Measurements from ENCODE around the gene PHF3.

PHF3 gene, protein sequence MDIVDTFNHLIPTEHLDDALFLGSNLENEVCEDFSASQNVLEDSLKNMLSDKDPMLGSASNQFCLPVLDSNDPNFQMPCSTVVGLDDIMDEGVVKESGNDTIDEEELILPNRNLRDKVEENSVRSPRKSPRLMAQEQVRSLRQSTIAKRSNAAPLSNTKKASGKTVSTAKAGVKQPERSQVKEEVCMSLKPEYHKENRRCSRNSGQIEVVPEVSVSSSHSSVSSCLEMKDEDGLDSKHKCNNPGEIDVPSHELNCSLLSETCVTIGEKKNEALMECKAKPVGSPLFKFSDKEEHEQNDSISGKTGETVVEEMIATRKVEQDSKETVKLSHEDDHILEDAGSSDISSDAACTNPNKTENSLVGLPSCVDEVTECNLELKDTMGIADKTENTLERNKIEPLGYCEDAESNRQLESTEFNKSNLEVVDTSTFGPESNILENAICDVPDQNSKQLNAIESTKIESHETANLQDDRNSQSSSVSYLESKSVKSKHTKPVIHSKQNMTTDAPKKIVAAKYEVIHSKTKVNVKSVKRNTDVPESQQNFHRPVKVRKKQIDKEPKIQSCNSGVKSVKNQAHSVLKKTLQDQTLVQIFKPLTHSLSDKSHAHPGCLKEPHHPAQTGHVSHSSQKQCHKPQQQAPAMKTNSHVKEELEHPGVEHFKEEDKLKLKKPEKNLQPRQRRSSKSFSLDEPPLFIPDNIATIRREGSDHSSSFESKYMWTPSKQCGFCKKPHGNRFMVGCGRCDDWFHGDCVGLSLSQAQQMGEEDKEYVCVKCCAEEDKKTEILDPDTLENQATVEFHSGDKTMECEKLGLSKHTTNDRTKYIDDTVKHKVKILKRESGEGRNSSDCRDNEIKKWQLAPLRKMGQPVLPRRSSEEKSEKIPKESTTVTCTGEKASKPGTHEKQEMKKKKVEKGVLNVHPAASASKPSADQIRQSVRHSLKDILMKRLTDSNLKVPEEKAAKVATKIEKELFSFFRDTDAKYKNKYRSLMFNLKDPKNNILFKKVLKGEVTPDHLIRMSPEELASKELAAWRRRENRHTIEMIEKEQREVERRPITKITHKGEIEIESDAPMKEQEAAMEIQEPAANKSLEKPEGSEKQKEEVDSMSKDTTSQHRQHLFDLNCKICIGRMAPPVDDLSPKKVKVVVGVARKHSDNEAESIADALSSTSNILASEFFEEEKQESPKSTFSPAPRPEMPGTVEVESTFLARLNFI (N-terminal part only)

DNA sequence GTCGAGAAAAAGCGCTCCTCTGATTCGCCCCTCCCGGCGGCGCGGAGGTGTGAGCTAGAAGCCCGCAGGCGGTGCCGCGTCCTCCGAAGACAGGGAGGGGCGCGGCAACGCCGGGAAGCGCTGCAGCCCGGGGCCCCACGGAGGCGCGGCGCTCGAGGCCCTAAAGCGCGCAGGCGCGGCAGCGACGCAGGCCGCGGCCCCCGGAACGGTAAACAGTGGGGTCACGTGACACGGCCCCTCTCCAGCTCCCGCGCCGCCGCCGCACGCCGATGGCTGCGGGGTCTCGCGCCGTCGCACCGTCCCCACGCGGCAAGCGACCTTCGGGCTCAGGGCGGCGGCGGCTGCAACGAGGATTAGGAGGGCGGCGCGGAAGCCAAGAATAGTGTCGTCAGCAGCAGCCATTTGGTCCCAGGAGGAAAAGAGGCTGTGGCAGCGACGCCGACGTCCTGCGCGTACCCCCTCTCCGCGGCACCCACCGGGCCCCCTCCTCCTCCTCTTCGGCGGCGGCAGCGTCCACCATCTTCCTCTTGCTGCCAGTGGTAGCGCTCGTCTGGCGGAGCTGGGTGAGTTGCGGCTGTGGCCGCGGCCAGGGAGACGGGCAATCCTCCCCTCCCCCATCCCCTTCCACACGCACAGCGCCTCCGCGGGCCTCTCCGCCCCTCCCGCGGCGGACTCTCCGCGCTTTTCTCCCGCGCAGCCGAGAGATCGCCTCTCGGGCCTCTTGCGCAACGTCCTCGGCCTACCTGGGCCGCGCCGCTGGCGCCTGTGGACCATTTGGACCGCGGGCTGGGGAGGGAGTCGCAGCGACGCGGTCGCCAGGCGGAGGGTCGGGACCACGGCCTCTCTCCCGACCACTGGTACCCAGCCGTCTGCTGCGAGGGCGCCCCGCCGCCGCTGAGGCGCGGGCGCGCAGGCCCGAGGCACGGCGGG lies at the start of gene PHF3:
Gene PHF3 (plus strand): TSS at position 215 of the 930 bp plus-strand sequence. CDS start 10,750 bp downstream, outside the sequence.
- TF ChIP-seq GATA3 (IDR thresholded peaks at IDR 0.05; ENCODE audit: low read depth, low read length) (no peak), GATA2 (IDR thresholded peaks at IDR 0.05; ENCODE audit: low read depth, low read length) (no peak)

DNA sequence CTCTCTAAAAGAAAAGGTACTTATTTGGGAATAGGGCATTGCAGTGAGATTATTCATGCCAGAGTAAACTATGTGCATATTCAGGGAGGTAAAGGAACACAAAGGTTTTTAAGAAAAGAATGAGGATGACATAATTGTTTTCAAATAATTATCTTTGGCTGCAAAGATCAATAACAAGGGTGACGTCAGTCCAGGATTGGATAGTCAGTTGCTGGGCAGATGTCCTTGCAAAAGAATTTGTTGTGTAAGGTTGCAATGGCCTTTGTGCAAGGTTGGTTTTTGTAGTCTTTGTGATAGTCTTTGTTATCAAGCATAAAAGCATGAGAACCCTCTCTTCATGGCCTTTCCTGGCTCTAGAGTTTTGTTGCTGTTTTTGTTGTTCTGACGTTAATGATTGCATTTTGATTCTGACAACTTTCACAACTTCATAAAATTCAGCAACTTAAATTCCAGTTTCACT lies 45.6 kb upstream of the PHF3 start:
- no peak for TF ChIP-seq GATA2 (IDR thresholded peaks at IDR 0.05; ENCODE audit: low read depth, low read length)
- no peak for TF ChIP-seq GATA3 (IDR thresholded peaks at IDR 0.05; ENCODE audit: low read depth, low read length)

DNA sequence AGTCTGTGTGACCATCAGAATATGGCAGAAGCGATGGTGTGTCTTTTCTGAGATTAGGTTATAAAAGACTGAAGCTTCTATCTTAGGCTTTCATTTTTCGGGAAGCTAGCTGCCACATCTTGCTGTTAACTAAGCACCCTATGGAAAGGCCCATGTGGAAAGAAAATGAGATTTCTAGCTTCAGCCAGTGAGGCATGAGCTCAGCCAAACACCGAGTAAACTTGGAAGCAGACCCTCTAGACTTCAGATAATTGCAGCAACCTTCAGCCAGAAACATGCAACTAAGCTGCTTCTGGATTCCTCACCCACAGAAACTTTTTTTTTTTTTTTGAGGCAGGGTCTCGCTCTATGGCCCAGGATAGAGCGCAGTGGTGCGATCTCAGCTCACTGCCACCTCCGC lies 42.7 kb upstream of the PHF3 start:
- TF ChIP-seq GATA3 (IDR thresholded peaks at IDR 0.05; ENCODE audit: low read depth, low read length) = no peak
- no peak for TF ChIP-seq GATA2 (IDR thresholded peaks at IDR 0.05; ENCODE audit: low read depth, low read length)

DNA sequence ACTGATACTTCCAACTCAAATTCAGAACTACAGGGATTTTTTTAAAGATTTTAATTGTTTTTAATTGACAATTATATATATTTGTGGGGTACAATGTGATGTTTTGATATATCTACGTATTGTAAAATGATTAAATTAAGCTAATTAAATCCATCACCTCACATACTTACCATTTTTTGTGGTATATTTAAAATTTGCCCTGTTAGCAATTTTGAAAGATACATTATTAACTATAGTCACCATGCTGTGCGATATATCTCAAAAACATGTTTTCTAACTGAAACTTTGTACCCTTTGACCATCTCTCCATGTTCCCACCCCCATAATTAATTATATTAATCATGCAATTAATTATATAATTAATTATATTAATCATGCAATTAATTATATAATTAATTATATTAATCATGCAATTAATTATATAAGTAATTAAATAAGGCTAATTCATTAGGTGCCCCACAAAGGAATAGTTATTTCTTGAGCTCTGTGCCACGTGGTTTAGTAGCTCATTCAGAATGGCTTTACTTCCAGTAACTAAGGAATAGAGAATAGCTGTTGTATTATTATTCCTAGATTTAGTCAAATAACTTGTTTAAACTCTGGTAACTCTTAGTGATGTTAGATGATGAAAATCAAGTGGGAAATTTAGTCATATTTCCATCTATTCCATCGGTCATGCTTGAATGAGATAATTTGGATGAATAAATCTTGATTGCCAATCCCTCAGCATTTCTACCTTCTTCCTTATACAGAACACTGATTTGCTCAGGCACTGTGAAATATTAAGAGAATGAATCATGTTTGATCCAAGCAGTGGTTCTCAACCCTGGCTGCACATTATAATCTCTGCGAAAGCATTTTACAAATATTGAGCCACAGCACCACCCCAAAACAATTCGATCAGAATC lies 38.2 kb upstream of the PHF3 start:
- TF ChIP-seq GATA3 (IDR thresholded peaks at IDR 0.05; ENCODE audit: low read depth, low read length) = no peak
- TF ChIP-seq GATA2 (IDR thresholded peaks at IDR 0.05; ENCODE audit: low read depth, low read length) = no peak

DNA sequence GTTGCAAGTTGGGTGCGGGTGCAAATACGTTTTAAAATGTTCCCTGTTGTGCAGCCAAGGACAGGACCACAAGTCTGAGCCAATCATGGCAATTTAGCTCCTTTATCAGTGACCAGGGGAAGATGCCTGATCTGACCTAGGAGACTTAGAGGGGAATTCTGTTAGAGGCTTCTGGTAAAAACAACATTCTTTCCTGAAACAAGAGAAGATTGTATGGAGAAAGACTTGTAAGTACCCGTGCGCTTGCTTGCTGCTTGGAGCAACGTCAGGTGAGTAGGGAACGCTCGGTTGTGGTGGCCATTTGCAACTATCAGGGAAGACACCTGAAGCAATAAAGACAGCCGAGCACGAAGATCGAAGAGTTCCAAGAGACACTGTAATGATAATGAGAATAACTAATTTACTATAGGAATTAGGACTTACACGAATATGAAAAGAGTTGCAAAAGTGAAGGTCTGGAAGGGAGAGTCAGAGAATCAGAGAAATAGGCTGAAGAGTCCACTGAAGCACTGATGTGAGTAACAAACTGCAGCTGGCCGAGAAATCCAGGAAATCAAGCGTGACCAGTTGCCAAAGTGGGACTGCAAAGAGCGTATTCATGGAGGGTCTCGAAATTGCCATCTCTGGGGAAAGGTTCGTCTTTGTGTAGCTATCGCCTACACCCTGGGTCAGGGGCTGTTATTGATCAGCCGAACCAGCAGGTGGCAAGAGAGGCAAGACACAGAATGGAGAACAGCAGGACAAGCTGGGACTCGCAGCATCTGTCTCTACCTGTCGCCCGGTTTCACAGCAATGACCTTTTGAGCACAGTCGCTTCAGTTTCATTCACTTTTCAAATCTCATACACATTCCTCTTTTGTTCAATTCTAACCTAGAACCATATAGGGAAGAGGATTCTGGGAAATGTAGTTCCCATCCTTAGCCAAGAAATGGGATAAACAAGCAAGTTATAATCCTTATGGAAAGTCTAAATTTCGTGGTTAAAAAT lies 37.3 kb upstream of the PHF3 start:
- TF ChIP-seq GATA3 (IDR thresholded peaks at IDR 0.05; ENCODE audit: low read depth, low read length) = no peak
- TF ChIP-seq GATA2 (IDR thresholded peaks at IDR 0.05; ENCODE audit: low read depth, low read length) = no peak

DNA sequence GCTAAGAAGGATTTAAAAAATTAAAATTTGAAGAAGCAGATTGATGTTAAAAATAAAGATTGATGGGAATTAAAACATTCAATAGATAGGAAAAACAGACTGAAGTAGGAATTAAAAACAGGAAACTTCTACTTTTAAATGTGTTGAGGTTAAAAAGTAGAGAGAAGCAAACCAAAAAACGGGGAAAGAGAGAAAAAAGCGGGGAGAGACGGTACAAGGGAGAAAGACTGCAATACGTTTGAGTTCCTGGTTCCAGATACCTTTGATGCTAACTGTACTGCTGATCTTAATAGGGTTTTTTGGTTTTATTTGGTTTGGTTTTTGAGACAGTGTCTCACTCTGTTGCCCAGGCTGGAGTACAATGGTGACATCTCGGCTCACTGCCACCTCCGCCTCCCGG lies 36.4 kb upstream of the PHF3 start:
- no peak for TF ChIP-seq GATA2 (IDR thresholded peaks at IDR 0.05; ENCODE audit: low read depth, low read length)
- no peak for TF ChIP-seq GATA3 (IDR thresholded peaks at IDR 0.05; ENCODE audit: low read depth, low read length)

DNA sequence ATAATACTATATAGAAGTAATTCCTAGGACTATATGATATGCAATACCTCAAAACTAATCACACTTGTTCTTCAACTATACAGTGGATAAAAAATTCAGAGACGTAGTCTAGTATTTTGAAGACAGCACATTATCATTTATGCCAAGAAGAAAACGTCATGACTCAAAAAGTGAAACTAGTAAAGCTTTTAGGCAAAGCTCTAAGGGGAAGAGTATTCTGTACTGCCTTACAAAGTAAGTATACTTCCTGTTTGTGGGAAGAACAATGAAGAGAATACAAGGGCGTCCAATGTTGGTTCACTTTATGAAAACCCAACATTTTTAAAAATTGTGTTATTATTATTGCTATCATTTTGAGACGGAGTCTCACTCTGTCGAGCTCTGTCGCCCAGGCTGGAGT lies 35.5 kb upstream of the PHF3 start:
- no peak for TF ChIP-seq GATA2 (IDR thresholded peaks at IDR 0.05; ENCODE audit: low read depth, low read length)
- no peak for TF ChIP-seq GATA3 (IDR thresholded peaks at IDR 0.05; ENCODE audit: low read depth, low read length)

DNA sequence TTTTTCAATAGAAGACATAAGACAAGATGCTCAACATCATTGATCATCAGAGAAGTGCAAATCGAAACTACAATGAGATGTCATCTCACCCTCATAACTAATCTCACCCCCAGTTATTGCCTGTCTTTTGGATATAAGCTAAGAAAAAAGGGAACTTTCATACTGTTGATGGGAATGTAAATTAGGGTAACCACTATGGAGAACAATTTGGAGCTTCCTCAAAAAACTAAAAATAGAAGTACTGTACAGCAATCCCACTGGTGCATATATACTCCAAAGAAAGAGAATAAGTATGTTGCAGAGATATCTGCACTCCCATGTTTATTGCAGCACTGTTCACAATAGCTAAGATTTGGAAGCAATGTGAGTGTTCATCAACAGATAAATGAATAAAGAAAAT lies 26.4 kb upstream of the PHF3 start:
- TF ChIP-seq GATA3 (IDR thresholded peaks at IDR 0.05; ENCODE audit: low read depth, low read length) = no peak
- no peak for TF ChIP-seq GATA2 (IDR thresholded peaks at IDR 0.05; ENCODE audit: low read depth, low read length)

DNA sequence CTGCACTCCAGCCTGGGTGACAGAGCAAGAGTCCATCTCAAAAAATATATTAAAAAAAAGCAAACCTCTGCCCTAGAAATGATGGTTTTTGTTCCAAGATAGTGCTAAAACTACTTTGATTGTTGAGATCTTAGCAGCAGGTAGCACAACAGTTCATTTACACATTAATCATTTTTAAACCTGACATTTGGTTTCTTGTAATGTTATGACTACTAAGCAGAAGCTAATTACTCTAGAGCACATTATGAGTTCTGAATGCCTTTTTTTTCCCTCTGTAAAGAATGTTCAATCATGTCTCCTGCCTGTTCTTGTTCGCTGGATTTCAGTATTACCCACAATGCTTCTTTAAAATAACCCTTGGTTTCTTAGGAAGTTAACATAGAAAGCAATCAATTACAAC lies 24.7 kb upstream of the PHF3 start:
- TF ChIP-seq GATA3 (IDR thresholded peaks at IDR 0.05; ENCODE audit: low read depth, low read length) (no peak), GATA2 (IDR thresholded peaks at IDR 0.05; ENCODE audit: low read depth, low read length) (no peak)

DNA sequence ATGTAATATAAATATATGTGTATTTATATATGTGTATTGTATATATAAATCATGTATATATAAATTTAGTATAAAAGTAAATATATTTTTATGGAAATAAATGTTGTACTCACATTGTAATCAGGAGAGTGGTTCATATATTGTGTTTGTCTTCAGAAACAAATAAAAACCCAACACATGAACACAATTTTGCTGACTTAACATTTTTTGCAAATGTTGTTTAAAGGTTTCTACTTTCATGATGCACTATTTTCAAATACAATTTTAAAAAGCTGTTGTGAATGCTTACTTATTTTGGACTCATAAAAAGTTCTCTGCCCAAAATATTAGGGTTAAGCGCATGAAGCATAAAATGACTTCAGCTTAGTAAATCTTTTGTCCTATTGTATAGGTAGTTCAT lies 24.0 kb upstream of the PHF3 start:
- TF ChIP-seq GATA3 (IDR thresholded peaks at IDR 0.05; ENCODE audit: low read depth, low read length) = no peak
- TF ChIP-seq GATA2 (IDR thresholded peaks at IDR 0.05; ENCODE audit: low read depth, low read length) = no peak

DNA sequence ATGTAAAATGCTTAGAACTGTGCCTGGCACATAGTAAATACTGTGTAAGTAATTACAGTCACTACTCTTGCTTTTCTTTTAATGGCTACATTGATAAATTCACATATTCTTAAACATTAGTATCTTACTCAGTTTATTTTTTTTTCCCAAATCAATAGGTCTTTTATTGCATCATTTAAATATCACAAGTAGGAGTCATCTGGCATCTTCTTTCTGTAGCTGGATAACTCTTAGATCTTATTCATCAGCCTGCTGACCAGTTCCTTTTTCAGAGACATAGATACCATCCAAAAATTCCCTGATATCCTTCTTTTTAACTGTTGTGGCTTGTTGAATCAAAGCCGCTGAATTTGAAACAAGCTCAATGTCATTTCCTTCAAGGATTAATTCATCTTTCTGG lies 20.0 kb upstream of the PHF3 start:
- TF ChIP-seq GATA3 (IDR thresholded peaks at IDR 0.05; ENCODE audit: low read depth, low read length) = no peak
- no peak for TF ChIP-seq GATA2 (IDR thresholded peaks at IDR 0.05; ENCODE audit: low read depth, low read length)

Data from SH-SY5Y (cell line).